UCSD-AML1 (cell line): Measurements from ENCODE around the gene KRTAP2-2.

Experiments used
- DNase-seq: peaks from one replicate; lab custom pipeline; 2025; ENCODE audit not compliant: unreplicated experiment; lab: John Stamatoyannopoulos, UW

KRTAP2-2 gene

GRCh38 chr17:41026715-41027471, 28.1 kb downstream of the KRTAP2-2 start, which contains the start of gene KRTAP1-5:
TSS of gene KRTAP1-5 (minus strand) at chr17:41027208. CDS start at chr17:41027155, 53 bp downstream.
- no peak for DNase-seq

GRCh38 chr17:41024697-41025096, 30.3 kb downstream of the KRTAP2-2 start:
- no peak for DNase-seq

DNA sequence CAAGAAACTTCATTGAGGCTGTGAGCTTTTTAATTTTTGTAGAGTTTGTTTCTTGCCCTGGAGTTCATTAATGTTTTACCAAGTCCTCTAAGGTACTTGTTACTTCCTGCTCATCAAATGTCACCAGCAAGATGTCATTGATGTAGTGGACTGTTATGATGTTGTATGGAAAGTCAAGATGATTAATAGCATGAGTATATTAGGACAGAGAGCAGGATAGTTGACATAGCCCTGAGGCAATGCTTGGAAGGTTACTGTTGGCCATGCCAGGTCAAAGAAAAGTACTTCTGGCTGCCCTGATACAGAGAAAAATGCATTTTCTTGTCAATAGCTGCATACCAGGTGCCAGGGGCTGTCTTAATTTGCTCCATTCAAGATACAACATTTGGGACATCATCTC, 34.7 kb downstream of the KRTAP2-2 start:
- DNase-seq, result no peak

DNA sequence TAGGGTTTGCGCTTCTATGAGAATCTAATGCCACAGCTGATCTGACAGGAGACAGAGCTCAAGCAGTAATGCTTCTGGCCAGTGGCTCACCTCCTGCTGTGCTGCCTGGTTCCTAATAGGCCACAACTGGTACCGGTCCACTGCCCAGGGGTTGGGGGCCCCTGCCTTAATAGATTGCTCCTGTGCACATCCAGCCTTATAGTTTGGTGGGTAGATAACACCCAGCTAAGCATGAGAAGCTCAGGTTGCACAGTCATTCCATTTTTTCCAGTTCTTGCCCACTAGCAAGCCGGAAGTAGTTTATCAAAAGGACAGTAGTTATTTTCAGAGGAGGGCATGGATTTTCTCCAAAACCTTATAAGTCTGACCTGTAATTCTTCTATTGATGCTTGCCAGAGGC, 35.6 kb downstream of the KRTAP2-2 start:
- no peak for DNase-seq

GRCh38 chr17:41018541-41018940, 36.5 kb downstream of the KRTAP2-2 start:
- no peak for DNase-seq

DNA sequence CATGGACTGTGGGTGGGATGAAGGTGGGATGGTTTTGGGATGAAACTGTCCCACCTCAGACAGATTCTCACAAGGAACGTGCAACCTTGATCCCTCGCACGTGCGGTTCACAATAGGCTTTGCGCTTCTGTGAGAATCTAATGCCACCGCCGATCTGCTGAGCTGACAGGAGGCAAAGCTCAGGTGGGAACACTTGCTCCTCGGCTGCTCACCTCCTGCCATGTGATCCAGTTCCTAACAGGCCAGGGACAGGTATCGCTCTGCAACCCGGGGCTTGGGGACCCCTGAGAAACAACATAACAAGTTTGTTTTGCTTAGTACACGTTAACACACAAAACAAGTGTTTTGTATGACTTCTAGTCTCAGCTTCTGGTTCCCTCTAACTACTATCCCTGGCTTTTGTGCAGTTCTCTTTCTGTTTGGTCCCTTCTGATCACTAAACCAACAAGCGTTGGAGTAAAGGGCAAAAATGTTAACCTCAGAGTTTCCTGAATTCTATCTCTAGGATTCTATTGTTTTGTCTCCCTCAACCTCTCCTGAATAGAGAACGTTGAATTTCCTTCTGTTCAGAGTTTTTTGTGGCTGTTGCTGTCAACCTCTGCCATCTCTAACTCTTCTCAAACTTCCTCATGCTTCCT, 38.3 kb downstream of the KRTAP2-2 start:
- no peak for DNase-seq

DNA sequence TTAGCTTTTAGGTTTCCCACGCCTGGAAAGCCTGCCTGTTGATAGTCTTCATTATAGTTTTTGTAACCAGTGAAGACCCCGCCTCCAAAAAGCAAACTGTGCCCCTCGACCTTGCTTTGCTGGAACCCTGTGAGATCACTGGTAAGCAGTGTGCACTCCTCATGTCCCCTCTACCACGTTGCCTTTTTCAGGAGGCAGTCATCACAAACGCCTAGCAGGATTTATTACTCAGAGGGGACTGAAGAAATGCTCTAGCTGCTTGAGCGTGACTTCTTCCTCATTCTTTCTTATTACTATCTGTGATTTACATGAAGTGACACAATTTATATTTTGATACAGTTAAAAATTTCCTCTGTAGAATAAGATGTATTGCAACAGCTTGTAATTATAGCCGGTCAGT, 39.6 kb downstream of the KRTAP2-2 start:
- no peak for DNase-seq

- DNase-seq, result no peak
Measured at GRCh38 chr17:41013606-41014005, 41.4 kb downstream of the KRTAP2-2 start.

GRCh38 chr17:41013181-41013580, 41.8 kb downstream of the KRTAP2-2 start:
- DNase-seq, result no peak

- no peak for DNase-seq
Measured at GRCh38 chr17:41012326-41013120, 42.5 kb downstream of the KRTAP2-2 start.

GRCh38 chr17:41010441-41010840, 44.6 kb downstream of the KRTAP2-2 start:
- no peak for DNase-seq

- DNase-seq, result no peak
Measured at GRCh38 chr17:41009936-41010335, 45.1 kb downstream of the KRTAP2-2 start.

DNA sequence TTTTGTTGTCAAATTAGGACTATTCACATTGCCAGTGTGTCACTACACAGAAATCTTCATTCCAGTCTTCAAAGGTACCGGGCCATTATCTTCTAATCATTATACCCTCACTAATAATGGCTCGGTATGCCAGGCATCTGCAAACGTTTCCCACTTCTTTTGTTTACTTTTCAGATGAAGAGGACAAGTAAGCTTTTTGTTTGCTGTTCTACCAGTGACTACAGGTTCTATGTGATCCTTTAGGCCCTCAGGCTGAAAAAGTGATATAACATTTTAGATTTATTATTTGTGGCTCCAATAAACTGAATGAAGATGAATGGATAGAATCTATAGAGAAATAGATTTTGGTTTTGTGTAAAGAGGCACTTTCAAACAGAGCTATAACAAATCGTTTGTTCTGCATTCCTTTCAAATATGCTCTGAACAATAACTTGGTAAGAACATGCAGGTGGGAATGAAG, 45.7 kb downstream of the KRTAP2-2 start:
- DNase-seq, result no peak

GRCh38 chr17:41008811-41009210, 46.2 kb downstream of the KRTAP2-2 start, which contains the start of gene KRTAP3-1:
TSS of gene KRTAP3-1 (minus strand) at chr17:41009128. CDS start at chr17:41009074, 54 bp downstream.
- no peak for DNase-seq
